Ascending aorta (tissue), 2 donors: ENCODE data around the gene KLC1. TPM values are rescaled to one million over a fixed set of nuclear protein-coding genes. Genes with fewer than 3 reads are reported as not detected.

ENCODE experiments used
- DNase-seq, 2 donors: peaks; one replicate each; pipeline ENCODE4 v3.0.0-alpha.2; 2019; ENCODE audit warnings: low spot score in 2 of 2
- H3K27ac ChIP-seq, 2 donors: fragments of 200-600 bp; sonication (generic); one replicate each; pipeline ENCODE4 v1.5.1; 2016 to 2017; ENCODE audit warnings: mild to moderate bottlenecking in 1 of 2
- H3K27me3 ChIP-seq: fragments of 200-600 bp; sonication (generic); one replicate; pipeline ENCODE4 v1.5.1; 2017
- H3K36me3 ChIP-seq, 2 donors: fragments of 200-600 bp; sonication (generic); one replicate each; pipeline ENCODE4 v1.5.1; 2016
- H3K4me1 ChIP-seq, 2 donors: fragments of 200-600 bp; sonication (generic); one replicate each; pipeline ENCODE4 v1.5.1; 2016 to 2017; ENCODE audit warnings: mild to moderate bottlenecking in 1 of 2
- H3K4me3 ChIP-seq, 2 donors: fragments of 200-600 bp; sonication (generic); one replicate each; pipeline ENCODE4 v1.5.1; 2016 to 2017; ENCODE audit warnings: mild to moderate bottlenecking in 1 of 2
- H3K9me3 ChIP-seq, 2 donors: fragments of 200-600 bp; sonication (generic); one replicate each; pipeline ENCODE4 v1.5.1; 2016
- intact Hi-C: fragments of 100-400 bp; cut with DNase I; formaldehyde crosslinking; loops from one replicate; pipeline ENCODE4 v1.15.1; 2023
- total RNA-seq: library from RNA; depleted of rRNA; stranded (reverse); fragments of >200 nt; gene quantifications from one replicate; pipeline ENCODE4 v1.1.0, GENCODE V29; 2016
- TF ChIP-seq, protein P1 (sequence below), 3 experiments: fragments of 200-600 bp in 2 of 3; fragments of 450-650 bp in 1 of 3; sonication (generic) in 2 of 3; IDR thresholded peaks; one replicate each; pipeline ENCODE4 v1.5.1; 2016 to 2019; ENCODE audit warnings: antibody characterized with exemption in 3 of 3, mild to moderate bottlenecking in 1 of 3, moderate library complexity in 1 of 3

KLC1 gene
- 302 TPM for total RNA-seq

DNA sequence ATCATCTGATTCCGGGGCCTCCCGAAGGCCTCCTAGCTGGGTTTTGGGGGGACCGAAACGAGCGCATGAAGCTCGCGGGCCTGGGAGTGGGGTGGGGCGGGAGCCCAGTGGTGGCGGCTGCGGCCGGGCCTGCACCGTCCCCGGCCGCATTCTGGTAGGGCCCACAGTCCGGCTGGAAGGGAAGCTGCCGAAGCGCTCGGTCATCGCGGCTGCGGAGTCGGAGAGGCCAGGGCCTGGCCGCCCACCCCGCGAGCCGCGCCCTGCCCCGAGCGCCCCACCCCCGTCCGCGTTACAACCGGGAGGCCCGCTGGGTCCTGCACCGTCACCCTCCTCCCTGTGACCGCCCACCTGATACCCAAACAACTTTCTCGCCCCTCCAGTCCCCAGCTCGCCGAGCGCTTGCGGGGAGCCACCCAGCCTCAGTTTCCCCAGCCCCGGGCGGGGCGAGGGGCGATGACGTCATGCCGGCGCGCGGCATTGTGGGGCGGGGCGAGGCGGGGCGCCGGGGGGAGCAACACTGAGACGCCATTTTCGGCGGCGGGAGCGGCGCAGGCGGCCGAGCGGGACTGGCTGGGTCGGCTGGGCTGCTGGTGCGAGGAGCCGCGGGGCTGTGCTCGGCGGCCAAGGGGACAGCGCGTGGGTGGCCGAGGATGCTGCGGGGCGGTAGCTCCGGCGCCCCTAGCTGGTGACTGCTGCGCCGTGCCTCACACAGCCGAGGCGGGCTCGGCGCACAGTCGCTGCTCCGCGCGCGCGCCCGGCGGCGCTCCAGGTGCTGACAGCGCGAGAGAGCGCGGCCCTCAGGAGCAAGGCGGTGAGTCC is at the start of gene KLC1:
Gene KLC1 (plus strand): TSS at position 528 of the 819 bp plus-strand sequence. CDS start 25,354 bp downstream, outside the sequence.
- H3K27ac ChIP-seq = peak within 1 kb of the TSS; percentile 96 to 99
- H3K27me3 ChIP-seq = no peaks in the 10 kb centered on the region
- TF ChIP-seq, protein P1, sequence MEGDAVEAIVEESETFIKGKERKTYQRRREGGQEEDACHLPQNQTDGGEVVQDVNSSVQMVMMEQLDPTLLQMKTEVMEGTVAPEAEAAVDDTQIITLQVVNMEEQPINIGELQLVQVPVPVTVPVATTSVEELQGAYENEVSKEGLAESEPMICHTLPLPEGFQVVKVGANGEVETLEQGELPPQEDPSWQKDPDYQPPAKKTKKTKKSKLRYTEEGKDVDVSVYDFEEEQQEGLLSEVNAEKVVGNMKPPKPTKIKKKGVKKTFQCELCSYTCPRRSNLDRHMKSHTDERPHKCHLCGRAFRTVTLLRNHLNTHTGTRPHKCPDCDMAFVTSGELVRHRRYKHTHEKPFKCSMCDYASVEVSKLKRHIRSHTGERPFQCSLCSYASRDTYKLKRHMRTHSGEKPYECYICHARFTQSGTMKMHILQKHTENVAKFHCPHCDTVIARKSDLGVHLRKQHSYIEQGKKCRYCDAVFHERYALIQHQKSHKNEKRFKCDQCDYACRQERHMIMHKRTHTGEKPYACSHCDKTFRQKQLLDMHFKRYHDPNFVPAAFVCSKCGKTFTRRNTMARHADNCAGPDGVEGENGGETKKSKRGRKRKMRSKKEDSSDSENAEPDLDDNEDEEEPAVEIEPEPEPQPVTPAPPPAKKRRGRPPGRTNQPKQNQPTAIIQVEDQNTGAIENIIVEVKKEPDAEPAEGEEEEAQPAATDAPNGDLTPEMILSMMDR (IDR thresholded peaks at IDR 0.05) = no peak
- H3K9me3 ChIP-seq = no peaks in the 10 kb centered on the region
- peak within 1 kb of the TSS; percentile 78 to 80 for H3K4me3 ChIP-seq
- peaks cover 0 to 8% of the 10 kb centered on the region in 2 donors for H3K36me3 ChIP-seq
- peak in 1 of 2 donors; percentile 88 for DNase-seq
- H3K4me1 ChIP-seq = peaks cover 20 to 33% of the 10 kb centered on the region in 2 donors
- intact Hi-C loops = loop anchor here (2.0 to 5.0 kb wide), 3 partner anchors 66 to 112 kb away; partner anchors contain the start of genes BAG5, COA8, XRCC3 and ZFYVE21

DNA sequence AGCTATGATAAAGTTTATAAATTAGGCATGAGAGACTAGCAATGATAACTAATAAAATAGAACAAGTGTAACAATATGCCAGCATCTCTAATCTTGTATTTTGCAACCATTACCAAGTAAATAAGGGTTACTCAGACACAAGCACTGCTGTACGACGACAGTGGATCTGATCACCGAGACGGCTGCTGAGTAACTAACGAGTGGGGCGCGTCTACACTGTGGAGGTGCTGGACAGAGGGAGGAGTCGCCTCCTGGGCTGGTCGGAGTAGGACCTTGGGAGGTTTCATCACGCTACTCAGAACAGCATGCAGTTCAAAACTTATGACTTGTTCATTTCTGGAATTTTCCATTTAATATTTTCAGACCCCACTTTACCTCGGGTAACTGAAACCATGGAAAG is 47.8 kb upstream of the KLC1 start:
- Histone ChIP-seq H3K4me1 (peaks cover 0 to 10% of the 10 kb centered on the region in 2 donors), H3K4me3 (no peak overlapping the region), H3K9me3 (no peaks in the 10 kb centered on the region), H3K27me3 (no peaks in the 10 kb centered on the region), H3K27ac (no peak overlapping the region), H3K36me3 (peaks cover 6 to 20% of the 10 kb centered on the region in 2 donors)
- no peak for DNase-seq
- intact Hi-C loops = no loop called here
- TF ChIP-seq, protein P1 (IDR thresholded peaks at IDR 0.05) = no peak

DNA sequence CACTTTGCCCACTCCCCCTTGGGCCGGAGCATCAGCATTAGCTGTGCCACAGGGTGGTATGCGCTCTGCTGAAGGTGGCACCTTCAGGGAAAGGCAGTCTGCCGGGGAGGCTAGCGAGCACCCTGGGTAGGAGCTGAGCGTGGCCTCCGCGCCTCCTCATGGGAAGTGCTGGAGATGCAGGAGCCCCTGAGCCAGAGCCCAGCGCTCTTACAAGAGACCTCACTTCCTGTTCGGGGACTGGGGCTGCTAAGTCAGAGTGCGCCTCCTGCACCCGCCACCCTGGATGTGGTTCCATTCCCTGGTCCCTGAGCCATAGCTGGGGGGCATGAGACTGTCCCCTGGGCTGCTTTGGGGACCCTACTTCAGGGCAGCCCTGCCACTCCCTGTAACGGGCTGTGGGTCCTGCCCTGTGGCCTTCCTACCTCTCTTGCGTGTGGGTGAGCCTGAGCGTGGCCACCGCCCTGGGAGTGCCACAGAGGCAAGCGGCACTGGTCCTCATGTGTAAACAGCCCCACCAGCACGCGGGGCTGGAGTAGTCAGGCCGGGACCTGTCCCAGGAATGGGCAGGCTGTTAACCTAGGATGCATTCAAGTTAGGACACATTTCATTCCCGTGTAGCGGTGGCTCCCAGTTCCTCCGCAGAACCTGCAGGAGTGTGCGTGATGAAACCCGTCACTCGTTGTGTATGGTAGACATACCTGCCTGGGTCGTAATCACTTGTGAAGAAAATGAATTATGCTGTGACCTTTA is 46.9 kb upstream of the KLC1 start:
- no peak overlapping the region for H3K4me3 ChIP-seq

DNA sequence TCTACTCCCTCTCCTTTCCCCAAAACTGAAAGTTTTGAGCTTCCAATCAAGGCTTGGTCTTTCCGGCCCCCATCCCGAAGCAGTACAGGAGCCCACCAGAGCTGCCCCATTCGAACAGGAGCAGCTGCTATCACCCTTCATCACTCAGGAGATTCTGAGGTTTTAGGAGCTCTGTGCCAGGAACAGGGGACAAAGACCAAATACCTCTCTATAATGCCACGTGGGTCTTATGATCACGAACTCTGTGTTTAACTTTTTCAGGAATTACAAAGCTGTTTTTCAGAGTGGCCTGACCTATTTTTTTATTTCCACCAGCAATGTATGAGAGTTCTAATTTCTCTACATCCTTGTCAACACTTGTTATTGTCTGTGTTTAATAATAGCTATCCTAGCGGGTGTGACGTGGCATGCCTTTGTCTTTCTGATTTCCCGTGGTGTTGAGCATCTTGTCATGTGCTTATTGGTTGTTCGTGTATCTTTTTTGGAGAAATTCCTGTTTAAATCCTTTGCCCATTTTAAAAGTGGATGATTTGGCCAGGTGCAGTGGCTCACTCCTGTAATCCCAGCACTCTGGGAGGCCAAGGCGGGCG is 44.6 kb upstream of the KLC1 start:
- no peaks in the 10 kb centered on the region for H3K27me3 ChIP-seq
- H3K36me3 ChIP-seq = peaks cover 10 to 22% of the 10 kb centered on the region in 2 donors
- intact Hi-C loops = no loop called here
- no peak overlapping the region for H3K27ac ChIP-seq
- DNase-seq = no peak
- H3K4me1 ChIP-seq = no peaks in the 10 kb centered on the region
- TF ChIP-seq, protein P1 (IDR thresholded peaks at IDR 0.05) = no peak
- no peaks in the 10 kb centered on the region for H3K9me3 ChIP-seq
- H3K4me3 ChIP-seq = no peak overlapping the region

More for the DNA sequence above, 46.9 kb upstream of the KLC1 start:
- H3K4me1 ChIP-seq = peaks cover 0 to 2% of the 10 kb centered on the region in 2 donors
- no peak for DNase-seq
- intact Hi-C loops = no loop called here
- TF ChIP-seq, protein P1 (IDR thresholded peaks at IDR 0.05) = no peak
- peaks cover 6 to 20% of the 10 kb centered on the region in 2 donors for H3K36me3 ChIP-seq
- H3K9me3 ChIP-seq = no peaks in the 10 kb centered on the region
- no peak overlapping the region for H3K27ac ChIP-seq
- no peaks in the 10 kb centered on the region for H3K27me3 ChIP-seq

DNA sequence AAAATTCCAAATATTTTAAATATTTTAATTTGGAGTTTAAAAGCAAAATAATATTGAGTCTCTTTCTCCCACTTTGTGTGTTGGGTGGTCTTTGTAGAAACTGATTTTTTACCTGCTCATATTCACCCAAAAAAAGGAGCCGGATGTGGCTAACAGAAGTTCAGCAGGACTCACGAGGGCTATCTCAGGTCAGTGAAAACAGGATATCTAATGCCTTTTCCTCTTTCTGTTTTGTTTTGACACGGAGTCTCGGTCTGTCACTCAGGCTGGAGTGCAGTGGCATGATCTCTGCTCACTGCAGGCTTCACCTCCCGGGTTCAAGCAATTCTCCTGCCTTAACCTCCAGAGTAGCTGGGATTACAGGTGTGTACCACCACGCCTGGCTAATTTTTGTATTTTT is 35.4 kb upstream of the KLC1 start:
- Histone ChIP-seq H3K9me3 (no peaks in the 10 kb centered on the region), H3K27ac (no peak overlapping the region), H3K27me3 (no peaks in the 10 kb centered on the region), H3K4me3 (no peak overlapping the region), H3K36me3 (peaks cover 21 to 28% of the 10 kb centered on the region in 2 donors), H3K4me1 (no peaks in the 10 kb centered on the region)
- TF ChIP-seq, protein P1 (IDR thresholded peaks at IDR 0.05) = no peak
- no peak for DNase-seq
- intact Hi-C loops = no loop called here
